Right atrium auricular region (tissue), 2 donors: Measurements from ENCODE around the gene GBF1. TPM values are rescaled to one million over a fixed set of nuclear protein-coding genes. Genes with fewer than 3 reads are reported as not detected.

Source experiments
- DNase-seq: peaks from one replicate; pipeline ENCODE4 v3.0.0-alpha.2; 2019; ENCODE audit warnings: low spot score
- H3K27ac ChIP-seq, 2 donors: fragments of 200-600 bp; sonication (generic); 1 replicate in 1 of 2; 2 replicates in 1 of 2; pipeline ENCODE4 v1.5.1; 2016 to 2019
- H3K27me3 ChIP-seq, 2 donors: fragments of 200-600 bp; sonication (generic); one replicate each; pipeline versions ENCODE4 v1.5.1 to v1.6.0; 2017 to 2019
- H3K36me3 ChIP-seq: fragments of 200-600 bp; sonication (generic); one replicate; pipeline ENCODE4 v1.5.1; 2016
- H3K4me1 ChIP-seq, 2 donors: fragments of 200-600 bp; sonication (generic); one replicate each; pipeline versions ENCODE4 v1.5.1 to v1.6.0; 2017 to 2019
- H3K4me3 ChIP-seq, 2 donors: fragments of 200-600 bp; sonication (generic); 1 replicate in 1 of 2; 2 replicates in 1 of 2; pipeline ENCODE4 v1.5.1; 2017 to 2019; ENCODE audit warnings: mild to moderate bottlenecking in 1 of 2, moderate library complexity in 1 of 2
- H3K9me3 ChIP-seq, 2 donors: fragments of 200-600 bp; sonication (generic); one replicate each; pipeline ENCODE4 v1.5.1; 2019
- CTCF ChIP-seq, 2 donors: fragments of 200-600 bp; sonication (generic); IDR thresholded peaks; one replicate each; pipeline ENCODE4 v1.5.1; 2019; ENCODE audit warnings: antibody characterized with exemption in 2 of 2
- total RNA-seq, 2 donors: library from RNA; depleted of rRNA; stranded (reverse); fragments of >200 nt; gene quantifications; one replicate each; pipeline ENCODE4 v1.1.0, GENCODE V29; 2016

The GBF1 gene
- total RNA-seq, 2 donors from 2014 or later, result 38.5 to 38.9 TPM

- Histone ChIP-seq H3K4me1 (peaks cover 0 to 34% of the 10 kb centered on the region in 2 donors), H3K36me3 (no peaks in the 10 kb centered on the region), H3K4me3 (no peak overlapping the region), H3K27me3 (no peaks in the 10 kb centered on the region), H3K9me3 (no peaks in the 10 kb centered on the region), H3K27ac (no peak overlapping the region)
- no peak for TF ChIP-seq CTCF (IDR thresholded peaks at IDR 0.05)
- DNase-seq, result no peak
These were observed 39.8 kb downstream of the GBF1 start for GRCh38 chr10:102285133-102285532.

DNA sequence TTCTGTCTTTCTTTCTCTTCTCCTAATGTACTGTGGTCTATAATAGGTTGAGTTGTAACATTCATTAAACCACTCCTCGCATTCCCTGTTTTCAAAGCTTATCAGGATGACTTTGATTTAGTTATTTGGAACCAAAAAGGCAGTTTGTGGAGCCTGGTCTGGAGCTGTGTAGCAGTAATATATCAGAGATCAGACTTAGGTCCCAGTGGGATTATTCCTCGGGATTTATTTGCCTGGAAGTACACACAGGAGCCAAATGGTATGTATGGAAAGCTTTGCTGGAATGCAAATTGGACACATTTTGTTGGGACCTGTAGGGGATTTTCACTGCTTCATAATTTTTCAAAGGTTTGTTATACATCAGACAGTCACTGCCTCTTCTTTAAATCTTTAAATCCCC is 40.9 kb downstream of the GBF1 start:
- DNase-seq, result no peak
- peaks cover 0 to 32% of the 10 kb centered on the region in 2 donors for H3K4me1 ChIP-seq
- no peaks in the 10 kb centered on the region for H3K9me3 ChIP-seq
- H3K4me3 ChIP-seq, result no peak overlapping the region
- no peak overlapping the region for H3K27ac ChIP-seq
- no peak for TF ChIP-seq CTCF (IDR thresholded peaks at IDR 0.05)
- no peaks in the 10 kb centered on the region for H3K27me3 ChIP-seq
- H3K36me3 ChIP-seq, result no peaks in the 10 kb centered on the region

GRCh38 chr10:102287538-102287937 is 42.2 kb downstream of the GBF1 start:
- H3K36me3 ChIP-seq, result no peaks in the 10 kb centered on the region
- TF ChIP-seq CTCF (IDR thresholded peaks at IDR 0.05), result no peak
- H3K27ac ChIP-seq, result no peak overlapping the region
- H3K4me1 ChIP-seq, result peaks cover 0 to 41% of the 10 kb centered on the region in 2 donors
- no peak overlapping the region for H3K4me3 ChIP-seq
- no peaks in the 10 kb centered on the region for H3K27me3 ChIP-seq
- H3K9me3 ChIP-seq, result no peaks in the 10 kb centered on the region
- no peak for DNase-seq

DNA sequence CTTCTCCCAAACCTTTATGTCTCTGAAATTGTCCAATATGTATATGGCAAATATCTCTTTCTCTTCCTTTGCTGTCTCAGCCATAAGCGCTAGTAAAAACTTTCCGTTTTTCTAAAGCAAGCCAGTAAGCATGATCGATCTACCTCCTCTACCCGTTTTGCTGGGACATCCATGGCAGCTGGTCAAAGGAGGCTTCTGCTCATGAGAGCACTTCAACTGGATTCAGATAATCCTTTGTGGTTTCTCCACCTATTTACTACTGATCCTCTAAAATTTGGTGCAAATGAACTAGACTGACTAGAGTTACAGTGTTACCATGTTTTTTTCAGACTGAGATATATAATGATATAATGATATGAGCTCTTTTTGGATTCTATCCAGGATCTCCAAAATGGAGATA is 42.7 kb downstream of the GBF1 start:
- Histone ChIP-seq H3K4me1 (peaks cover 0 to 39% of the 10 kb centered on the region in 2 donors), H3K9me3 (no peaks in the 10 kb centered on the region), H3K27ac (no peak overlapping the region), H3K4me3 (no peak overlapping the region), H3K36me3 (no peaks in the 10 kb centered on the region), H3K27me3 (no peaks in the 10 kb centered on the region)
- no peak for DNase-seq
- TF ChIP-seq CTCF (IDR thresholded peaks at IDR 0.05), result no peak

DNA sequence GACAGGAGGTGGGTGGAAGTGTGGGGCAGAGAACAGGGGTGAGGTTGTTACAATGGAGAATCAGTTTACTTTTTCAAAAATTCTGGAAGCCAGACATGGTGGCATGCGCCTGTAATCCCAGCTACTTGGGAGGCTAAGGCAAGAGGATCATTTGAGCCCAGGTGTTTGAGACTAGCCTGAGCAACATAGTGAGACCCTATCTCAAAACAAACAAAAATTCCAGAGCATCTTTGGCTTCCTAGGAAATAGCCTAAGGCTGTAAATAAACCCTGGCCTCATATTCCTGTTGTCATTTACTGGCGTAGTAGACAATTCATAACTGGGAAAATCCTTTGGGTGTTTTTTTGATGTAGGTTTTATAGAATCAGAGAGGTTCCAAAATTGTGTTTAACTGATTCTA is 44.0 kb downstream of the GBF1 start:
- Histone ChIP-seq H3K4me1 (peaks cover 0 to 26% of the 10 kb centered on the region in 2 donors), H3K27me3 (no peaks in the 10 kb centered on the region), H3K4me3 (no peak overlapping the region), H3K27ac (no peak overlapping the region), H3K9me3 (no peaks in the 10 kb centered on the region), H3K36me3 (no peaks in the 10 kb centered on the region)
- no peak for DNase-seq
- TF ChIP-seq CTCF (IDR thresholded peaks at IDR 0.05), result no peak

DNA sequence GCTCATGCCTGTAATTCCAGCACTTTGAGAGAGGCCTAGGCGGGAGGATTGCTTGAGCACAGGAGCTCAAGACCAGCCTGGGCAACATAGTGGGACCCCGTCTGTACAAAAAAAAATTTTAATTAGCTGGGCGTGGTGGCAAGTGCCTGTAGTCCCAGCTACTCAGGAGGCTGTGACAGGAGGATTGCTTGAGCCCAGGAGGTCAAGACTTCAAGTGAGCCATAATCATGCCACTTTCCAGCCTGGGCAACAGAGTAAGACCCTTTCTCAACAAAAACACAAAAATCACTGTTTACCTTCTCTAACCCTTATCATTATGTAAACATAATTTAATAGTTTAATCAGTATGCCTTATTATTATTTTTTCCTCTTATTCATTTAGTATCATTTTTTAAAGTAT is 44.5 kb downstream of the GBF1 start:
- no peaks in the 10 kb centered on the region for H3K36me3 ChIP-seq
- TF ChIP-seq CTCF (IDR thresholded peaks at IDR 0.05), result no peak
- no peak overlapping the region for H3K27ac ChIP-seq
- no peak overlapping the region for H3K4me3 ChIP-seq
- DNase-seq, result no peak
- H3K27me3 ChIP-seq, result no peaks in the 10 kb centered on the region
- H3K4me1 ChIP-seq, result peaks cover 0 to 23% of the 10 kb centered on the region in 2 donors
- no peaks in the 10 kb centered on the region for H3K9me3 ChIP-seq
